GM19328 (cell line): ENCODE data around the gene TBCD.

Source experiments
- ATAC-seq: cut with Tn5 transposase; IDR thresholded peaks from one replicate; pipeline ENCODE4 v1.9.1; 2021; ENCODE audit warnings: mild to moderate bottlenecking, moderate library complexity; ENCODE audit not compliant: unreplicated experiment

TBCD gene

GRCh38 chr17:82830249-82830661, 78.4 kb downstream of the TBCD start:
- ATAC-seq = no peak

GRCh38 chr17:82831041-82831817, 79.4 kb downstream of the TBCD start:
- no peak for ATAC-seq

GRCh38 chr17:82831818-82832200, 79.9 kb downstream of the TBCD start:
- ATAC-seq = no peak

- no peak for ATAC-seq
Measured at GRCh38 chr17:82832411-82832810, 80.5 kb downstream of the TBCD start.

GRCh38 chr17:82832881-82833475, 81.1 kb downstream of the TBCD start:
- ATAC-seq = no peak

GRCh38 chr17:82835122-82835521, 83.3 kb downstream of the TBCD start:
- no peak for ATAC-seq

GRCh38 chr17:82835766-82836512, 84.1 kb downstream of the TBCD start:
- no peak for ATAC-seq

- ATAC-seq = no peak
Measured at GRCh38 chr17:82836823-82837357, 85.0 kb downstream of the TBCD start.

GRCh38 chr17:82837586-82838320, 85.9 kb downstream of the TBCD start:
- no peak for ATAC-seq

- ATAC-seq = no peak
Measured at GRCh38 chr17:82838386-82839063, 86.7 kb downstream of the TBCD start.

GRCh38 chr17:82839617-82840292, 87.9 kb downstream of the TBCD start, which contains the start of gene ZNF750:
Gene ZNF750 (minus strand): TSS chr17:82840022. CDS start chr17:82832454, 7,568 bp downstream.
- no peak for ATAC-seq

GRCh38 chr17:82840431-82840831, 88.6 kb downstream of the TBCD start:
- ATAC-seq = no peak

GRCh38 chr17:82841921-82842596, 90.2 kb downstream of the TBCD start:
- ATAC-seq = no peak

- ATAC-seq = no peak
Measured at GRCh38 chr17:82843904-82844680, 92.2 kb downstream of the TBCD start.

- ATAC-seq = no peak
Measured at GRCh38 chr17:82844796-82845162, 92.9 kb downstream of the TBCD start.

GRCh38 chr17:82845163-82845807, 93.4 kb downstream of the TBCD start:
- ATAC-seq = no peak

- no peak for ATAC-seq
Measured at GRCh38 chr17:82846061-82846691, 94.3 kb downstream of the TBCD start.
